ENCODE measurements around the gene OTOR. TPM values are rescaled to one million over a fixed set of nuclear protein-coding genes. Genes with fewer than 3 reads are reported as not detected.

OTOR gene
- total RNA-seq, 1 donor from 2014 or later: not detected

DNA sequence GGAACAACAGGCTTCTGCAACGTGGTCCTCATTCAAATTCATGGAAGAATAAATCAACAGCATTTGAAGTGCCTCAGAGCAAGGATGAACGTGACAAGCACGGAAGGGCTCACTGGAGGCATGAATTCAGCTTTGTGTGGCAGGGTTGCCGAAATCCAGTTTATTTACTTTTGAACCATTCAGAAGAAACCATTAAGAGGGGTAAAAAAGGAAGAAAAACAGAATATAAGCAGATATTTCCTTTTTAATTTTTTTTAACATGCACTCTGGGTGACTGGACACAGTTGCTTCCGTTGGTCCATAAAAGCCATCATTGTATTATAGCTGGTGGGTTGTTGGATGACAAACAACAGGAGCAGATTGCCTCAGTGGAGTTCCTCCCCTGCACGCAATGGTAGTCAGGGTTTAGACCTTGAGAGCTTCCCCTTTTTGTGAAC lies 35.6 kb upstream of the OTOR start:
- Histone ChIP-seq H3K4me2 (no peak overlapping the region), H3K79me2 (ENCODE audit: low read depth) (no peaks in the 10 kb centered on the region), H3F3A (ENCODE audit: low read depth) (no peaks in the 10 kb centered on the region), H3K36me3 (no peaks in the 10 kb centered on the region), H3K4me3 (no peak overlapping the region), H3K27me3 (no peaks in the 10 kb centered on the region), H3K27ac (no peak overlapping the region), H2AFZ (replicated peaks) (no peak overlapping the region), H3K4me1 (no peaks in the 10 kb centered on the region), H3K9ac (no peak overlapping the region), H4K20me1 (ENCODE audit: low read depth) (no peaks in the 10 kb centered on the region), H3K9me3 (ENCODE audit: low read depth) (no peaks in the 10 kb centered on the region)
- no peaks in the 10 kb centered on the region for H3K36me3 Mint-ChIP-seq
- no peak overlapping the region for H3K4me3 Mint-ChIP-seq
- no peaks in the 10 kb centered on the region for H3K27me3 Mint-ChIP-seq (ENCODE audit: insufficient read depth, low read depth)
- no peak for DNase-seq (ENCODE audit: low spot score)
- peaks cover 16% of the 10 kb centered on the region for H3K4me1 Mint-ChIP-seq
- H3K9me3 Mint-ChIP-seq: peaks cover 2% of the 10 kb centered on the region
- H3K27ac Mint-ChIP-seq: no peak overlapping the region
- TF ChIP-seq, protein P1, sequence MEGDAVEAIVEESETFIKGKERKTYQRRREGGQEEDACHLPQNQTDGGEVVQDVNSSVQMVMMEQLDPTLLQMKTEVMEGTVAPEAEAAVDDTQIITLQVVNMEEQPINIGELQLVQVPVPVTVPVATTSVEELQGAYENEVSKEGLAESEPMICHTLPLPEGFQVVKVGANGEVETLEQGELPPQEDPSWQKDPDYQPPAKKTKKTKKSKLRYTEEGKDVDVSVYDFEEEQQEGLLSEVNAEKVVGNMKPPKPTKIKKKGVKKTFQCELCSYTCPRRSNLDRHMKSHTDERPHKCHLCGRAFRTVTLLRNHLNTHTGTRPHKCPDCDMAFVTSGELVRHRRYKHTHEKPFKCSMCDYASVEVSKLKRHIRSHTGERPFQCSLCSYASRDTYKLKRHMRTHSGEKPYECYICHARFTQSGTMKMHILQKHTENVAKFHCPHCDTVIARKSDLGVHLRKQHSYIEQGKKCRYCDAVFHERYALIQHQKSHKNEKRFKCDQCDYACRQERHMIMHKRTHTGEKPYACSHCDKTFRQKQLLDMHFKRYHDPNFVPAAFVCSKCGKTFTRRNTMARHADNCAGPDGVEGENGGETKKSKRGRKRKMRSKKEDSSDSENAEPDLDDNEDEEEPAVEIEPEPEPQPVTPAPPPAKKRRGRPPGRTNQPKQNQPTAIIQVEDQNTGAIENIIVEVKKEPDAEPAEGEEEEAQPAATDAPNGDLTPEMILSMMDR (IDR thresholded peaks at IDR 0.05): no peak
- no peak for TF ChIP-seq EZH2 (IDR thresholded peaks at IDR 0.05)
- no peak for TF ChIP-seq EZH2phosphoT487 (IDR thresholded peaks at IDR 0.05)

- Histone ChIP-seq H3K36me3 (no peaks in the 10 kb centered on the region), H3K27me3 (no peaks in the 10 kb centered on the region), H3K4me2 (no peak overlapping the region), H3K79me2 (ENCODE audit: low read depth) (no peaks in the 10 kb centered on the region), H3K4me1 (no peaks in the 10 kb centered on the region), H3K9ac (no peak overlapping the region), H3K27ac (no peak overlapping the region), H4K20me1 (ENCODE audit: low read depth) (no peaks in the 10 kb centered on the region), H3K9me3 (ENCODE audit: low read depth) (no peaks in the 10 kb centered on the region), H3K4me3 (no peak overlapping the region), H2AFZ (replicated peaks) (no peak overlapping the region), H3F3A (ENCODE audit: low read depth) (no peaks in the 10 kb centered on the region)
- TF ChIP-seq, protein P1 (IDR thresholded peaks at IDR 0.05): no peak
- TF ChIP-seq EZH2phosphoT487 (IDR thresholded peaks at IDR 0.05) (no peak), EZH2 (IDR thresholded peaks at IDR 0.05) (no peak)
- H3K4me1 Mint-ChIP-seq: peaks cover 16% of the 10 kb centered on the region
- no peak overlapping the region for H3K4me3 Mint-ChIP-seq
- no peaks in the 10 kb centered on the region for H3K9me3 Mint-ChIP-seq
- H3K36me3 Mint-ChIP-seq: no peaks in the 10 kb centered on the region
- no peak for DNase-seq (ENCODE audit: low spot score)
- H3K27ac Mint-ChIP-seq: no peak overlapping the region
- no peaks in the 10 kb centered on the region for H3K27me3 Mint-ChIP-seq (ENCODE audit: insufficient read depth, low read depth)
Observed at GRCh38 chr20:16713066-16713465, 35.1 kb upstream of the OTOR start.

DNA sequence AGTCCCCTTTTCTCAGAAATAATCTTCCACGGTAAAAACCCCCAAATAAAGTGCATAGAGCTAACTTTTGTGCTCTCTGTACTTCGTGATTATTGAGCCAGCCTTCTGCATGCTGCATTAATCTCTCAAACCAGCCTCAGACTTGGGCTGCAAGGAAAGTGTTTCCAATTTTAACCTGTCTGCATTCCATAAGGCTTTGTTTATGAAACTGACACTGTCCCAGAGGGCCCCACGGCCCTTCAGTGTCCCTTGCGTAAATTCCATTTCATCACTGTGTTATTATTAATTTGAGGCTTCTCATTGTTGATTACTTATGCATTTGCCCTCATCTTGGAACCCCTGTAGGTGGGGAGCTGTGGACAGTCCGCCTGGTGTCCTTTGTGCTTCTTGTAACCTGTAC lies 33.9 kb upstream of the OTOR start:
- Mint-ChIP-seq H3K27me3 (ENCODE audit: insufficient read depth, low read depth) (no peaks in the 10 kb centered on the region), H3K9me3 (no peaks in the 10 kb centered on the region), H3K27ac (no peak overlapping the region), H3K4me1 (peaks cover 16% of the 10 kb centered on the region), H3K36me3 (no peaks in the 10 kb centered on the region), H3K4me3 (no peak overlapping the region)
- Histone ChIP-seq H3K4me3 (no peak overlapping the region), H3K79me2 (ENCODE audit: low read depth) (no peaks in the 10 kb centered on the region), H2AFZ (replicated peaks) (peak overlapping the region; percentile 75), H3K9ac (no peak overlapping the region), H3K27me3 (no peaks in the 10 kb centered on the region), H3K27ac (no peak overlapping the region), H3K4me2 (no peak overlapping the region), H3F3A (ENCODE audit: low read depth) (no peaks in the 10 kb centered on the region), H4K20me1 (ENCODE audit: low read depth) (no peaks in the 10 kb centered on the region), H3K4me1 (no peaks in the 10 kb centered on the region), H3K9me3 (ENCODE audit: low read depth) (no peaks in the 10 kb centered on the region), H3K36me3 (no peaks in the 10 kb centered on the region)
- DNase-seq (ENCODE audit: low spot score): no peak
- no peak for TF ChIP-seq EZH2 (IDR thresholded peaks at IDR 0.05)
- TF ChIP-seq EZH2phosphoT487 (IDR thresholded peaks at IDR 0.05): no peak
- TF ChIP-seq, protein P1 (IDR thresholded peaks at IDR 0.05): no peak

Measured in neural progenitor cell (in vitro differentiated cells).